SU-DHL-6 (cell line): ENCODE results near the gene IGFL4.

ENCODE experiments used
- H2AFZ ChIP-seq: fragments of 200-600 bp; sonication (generic); 2 replicates; pipeline ENCODE4 v1.6.1; 2014; ENCODE audit warnings: low read depth, mild to moderate bottlenecking, moderate library complexity, mixed read lengths, antibody characterized with exemption, low read length; ENCODE audit not compliant: severe bottlenecking
- H3F3A ChIP-seq: fragments of 200-600 bp; shearing (Covaris generic); 2 replicates; pipeline ENCODE4 v1.6.0; 2016; ENCODE audit warnings: antibody characterized with exemption, mild to moderate bottlenecking; ENCODE audit not compliant: insufficient read depth
- H3K27ac ChIP-seq: fragments of 200-600 bp; sonication (generic); 2 replicates; pipeline ENCODE4 v1.5.1; 2016; ENCODE audit warnings: low read depth, mild to moderate bottlenecking, low read length, moderate library complexity, mixed read lengths
- H3K27me3 ChIP-seq: fragments of 200-600 bp; sonication (generic), shearing (Covaris generic); 2 replicates; pipeline ENCODE4 v1.6.0; 2014; ENCODE audit warnings: mild to moderate bottlenecking, low read length
- H3K36me3 ChIP-seq: fragments of 200-600 bp; sonication (generic); 2 replicates; pipeline ENCODE4 v1.6.1; 2014; ENCODE audit warnings: mild to moderate bottlenecking, low read length, mixed read lengths
- H3K4me2 ChIP-seq: fragments of 300-600, 200-600 bp; shearing (Covaris generic), sonication (generic); 2 replicates; pipeline ENCODE4 v1.6.0; 2014; ENCODE audit warnings: low read length, low read depth, mild to moderate bottlenecking; ENCODE audit not compliant: poor library complexity, severe bottlenecking
- H3K4me3 ChIP-seq: fragments of 200-600 bp; sonication (generic); 2 replicates; pipeline ENCODE4 v1.5.1; 2014; ENCODE audit warnings: antibody characterized with exemption, low read length, mild to moderate bottlenecking, mixed read lengths; ENCODE audit not compliant: insufficient read depth, poor library complexity, severe bottlenecking
- H3K79me2 ChIP-seq: fragments of 200-600 bp; sonication (generic); 2 replicates; pipeline ENCODE4 v1.6.1; 2014; ENCODE audit warnings: mild to moderate bottlenecking, low read length, moderate library complexity; ENCODE audit not compliant: insufficient read depth
- H3K9ac ChIP-seq: fragments of 200-600 bp; sonication (generic); 2 replicates; pipeline ENCODE4 v1.7.0; 2014; ENCODE audit warnings: mild to moderate bottlenecking, low read length
- H3K9me2 ChIP-seq: fragments of 200-600 bp; sonication (generic); replicated peaks from 2 replicates; pipeline ENCODE4 v1.6.1; 2014; ENCODE audit warnings: low read length; ENCODE audit not compliant: insufficient read depth
- H3K9me3 ChIP-seq: fragments of 200-600 bp; sonication (generic); 2 replicates; pipeline ENCODE4 v1.6.1; 2014; ENCODE audit warnings: low read length, mixed read lengths; ENCODE audit not compliant: insufficient read depth
- H4K20me1 ChIP-seq: fragments of 200-600 bp; sonication (generic); 2 replicates; pipeline ENCODE4 v1.6.1; 2014; ENCODE audit warnings: low read depth, mild to moderate bottlenecking, antibody characterized with exemption, low read length, moderate library complexity, mixed read lengths
- CTCF ChIP-seq: fragments of 200-600 bp; sonication (generic); IDR thresholded peaks from one replicate; pipeline ENCODE4 v1.5.1; 2017; ENCODE audit warnings: antibody characterized with exemption, mild to moderate bottlenecking, low read length, moderate library complexity; ENCODE audit not compliant: insufficient read depth, poor library complexity, severe bottlenecking
- EZH2phosphoT487 ChIP-seq: fragments of 200-600 bp; sonication (generic), shearing (Covaris generic); conservative IDR thresholded peaks from 2 replicates; pipeline ENCODE4 v1.6.1; 2018; ENCODE audit warnings: mild to moderate bottlenecking, antibody characterized with exemption, low read length, moderate library complexity, mixed read lengths

IGFL4 gene

DNA sequence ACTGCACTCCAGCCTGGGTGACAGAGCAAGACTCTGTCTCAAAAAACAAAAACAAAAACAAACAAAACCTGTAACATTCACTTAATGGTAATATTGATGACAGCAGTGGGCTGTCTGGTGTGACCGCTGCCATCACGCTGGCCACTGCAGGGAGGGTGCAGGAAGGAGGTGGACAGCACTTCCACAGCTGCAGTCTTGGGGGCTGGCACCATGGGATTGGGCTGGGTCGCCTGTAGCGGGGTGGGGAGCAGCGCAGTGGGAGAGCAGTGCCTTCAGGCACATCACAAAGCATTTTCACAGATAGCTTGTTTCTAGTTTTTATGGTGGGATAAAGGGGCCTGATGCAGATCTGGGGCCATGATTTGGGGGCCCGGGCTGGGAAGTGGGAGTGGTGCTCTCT, 5.3 kb downstream of the IGFL4 start:
- no peak overlapping the region for H3K9ac ChIP-seq
- no peak overlapping the region for H3K27ac ChIP-seq
- peaks cover 5% of the 10 kb centered on the region; the same call in 1 of the 2 replicates for H3K9me3 ChIP-seq
- no peak overlapping the region for H3K4me3 ChIP-seq
- no peak for TF ChIP-seq CTCF
- TF ChIP-seq EZH2phosphoT487 = no peak
- no peak overlapping the region for H3K4me2 ChIP-seq
- H3K79me2 ChIP-seq = no peaks in the 10 kb centered on the region
- no peaks in the 10 kb centered on the region for H3K9me2 ChIP-seq
- H3K27me3 ChIP-seq = no peaks in the 10 kb centered on the region
- no peaks in the 10 kb centered on the region for H4K20me1 ChIP-seq
- H3F3A ChIP-seq = no peaks in the 10 kb centered on the region
- H2AFZ ChIP-seq = no peak overlapping the region
- H3K36me3 ChIP-seq = no peaks in the 10 kb centered on the region

- Histone ChIP-seq H3F3A (no peaks in the 10 kb centered on the region), H3K9me3 (peaks cover 5% of the 10 kb centered on the region; the same call in 1 of the 2 replicates), H3K27me3 (no peaks in the 10 kb centered on the region), H4K20me1 (no peaks in the 10 kb centered on the region), H3K79me2 (no peaks in the 10 kb centered on the region), H3K9ac (no peak overlapping the region), H3K4me3 (no peak overlapping the region), H3K36me3 (no peaks in the 10 kb centered on the region), H3K4me2 (no peak overlapping the region), H2AFZ (no peak overlapping the region), H3K27ac (no peak overlapping the region), H3K9me2 (no peaks in the 10 kb centered on the region)
- TF ChIP-seq EZH2phosphoT487 (no peak), CTCF (no peak)
These were observed 7.4 kb downstream of the IGFL4 start for GRCh38 chr19:46033401-46033800.

- Histone ChIP-seq H3K9me2 (no peaks in the 10 kb centered on the region), H3K9ac (no peak overlapping the region), H3K79me2 (no peaks in the 10 kb centered on the region), H3F3A (no peaks in the 10 kb centered on the region), H3K27ac (no peak overlapping the region), H3K9me3 (peaks cover 5% of the 10 kb centered on the region; the same call in 1 of the 2 replicates), H3K27me3 (no peaks in the 10 kb centered on the region), H2AFZ (no peak overlapping the region), H4K20me1 (no peaks in the 10 kb centered on the region), H3K4me3 (no peak overlapping the region), H3K4me2 (no peak overlapping the region), H3K36me3 (no peaks in the 10 kb centered on the region)
- TF ChIP-seq CTCF = no peak
- no peak for TF ChIP-seq EZH2phosphoT487
These were observed 8.2 kb downstream of the IGFL4 start for GRCh38 chr19:46032597-46033025.
